SK-N-SH (cell line): ENCODE data around the gene ELP4. TPM values are rescaled to one million over a fixed set of nuclear protein-coding genes. Genes with fewer than 3 reads are reported as not detected.
"Not testable (repeated sequence)": the region's sequence is repeated elsewhere in the genome, so short reads cannot be mapped to it uniquely, and the experiment has no call there.

Experiments
- CTCF ChIA-PET: fragments of 300-600, 350-600 bp; formaldehyde crosslinking; extraction: SDS; loops from one replicate; lab custom pipeline; 2021; lab: Yijun Ruan, JAX
- POLR2A ChIA-PET: fragments of 350-600 bp; sonication (Branson Sonifier 250); formaldehyde crosslinking; extraction: SDS; loops from one replicate; lab custom pipeline; 2020; ENCODE audit warnings: antibody characterized with exemption, inconsistent platforms; lab: Yijun Ruan, JAX
- DNase-seq: peaks from one replicate; pipeline ENCODE4 v3.0.0; 2012
- H2AFZ ChIP-seq: fragments of 200-600 bp; sonication (generic); 2 replicates; pipeline ENCODE4 v1.8.1; 2016; ENCODE audit warnings: antibody characterized with exemption, mild to moderate bottlenecking, low read depth
- H3F3A ChIP-seq: fragments of 200-600 bp; sonication (generic); replicated peaks from 2 replicates; pipeline ENCODE3; 2016; ENCODE audit warnings: antibody characterized with exemption, mild to moderate bottlenecking; ENCODE audit not compliant: insufficient read depth
- H3K27ac ChIP-seq, 2 experiments: fragments of 200-500 bp in 1 of 2; fragments of 200-600 bp in 1 of 2; sonication (Bioruptor generic) in 1 of 2; sonication (generic), shearing (Covaris generic) in 1 of 2; 2 replicates each; pipeline versions ENCODE4 v1.5.1 to v1.6.1; 2014 to 2016; ENCODE audit warnings: low read depth in 2 of 2, inconsistent platforms in 1 of 2, low read length in 1 of 2, mild to moderate bottlenecking in 1 of 2, mixed read lengths in 1 of 2
- H3K27me3 ChIP-seq: fragments of 200-600 bp; sonication (generic), shearing (Covaris generic); 2 replicates; pipeline ENCODE4 v1.6.1; 2016; ENCODE audit warnings: mixed run types; ENCODE audit not compliant: insufficient read depth
- H3K36me3 ChIP-seq, 2 experiments: fragments of 200-500 bp in 1 of 2; fragments of 200-600 bp in 1 of 2; sonication (Bioruptor generic) in 1 of 2; sonication (generic) in 1 of 2; replicated peaks in 1 of 2; 2 replicates each; pipeline versions ENCODE3 to v1.5.1; 2014 to 2016; ENCODE audit warnings: low read length in 1 of 2, mild to moderate bottlenecking in 1 of 2; ENCODE audit not compliant: insufficient read depth in 2 of 2, control insufficient read depth in 1 of 2
- H3K4me1 ChIP-seq, 2 experiments: fragments of 200-500 bp in 1 of 2; fragments of 200-600 bp in 1 of 2; sonication (Bioruptor generic) in 1 of 2; sonication (generic), shearing (Covaris generic) in 1 of 2; 2 replicates each; pipeline versions ENCODE4 v1.5.1 to v1.6.1; 2014 to 2016; ENCODE audit warnings: low read depth in 1 of 2, low read length in 1 of 2, mixed run types in 1 of 2; ENCODE audit not compliant: insufficient read depth in 2 of 2, control insufficient read depth in 1 of 2
- H3K4me2 ChIP-seq: fragments of 200-600 bp; sonication (generic), shearing (Covaris generic); 2 replicates; pipeline ENCODE4 v1.6.1; 2017; ENCODE audit warnings: mixed run types
- H3K4me3 ChIP-seq, 2 experiments: fragments of 200-500 bp in 1 of 2; fragments of 200-600 bp in 1 of 2; sonication (Bioruptor generic) in 1 of 2; sonication (generic), shearing (Covaris generic) in 1 of 2; 2 replicates each; pipeline versions ENCODE4 v1.5.1 to v1.8.1; 2014 to 2016; ENCODE audit warnings: low read depth in 2 of 2, inconsistent platforms in 1 of 2, low read length in 1 of 2, mild to moderate bottlenecking in 1 of 2, mixed read lengths in 1 of 2, moderate library complexity in 1 of 2
- H3K79me2 ChIP-seq: fragments of 200-600 bp; sonication (generic); 2 replicates; pipeline ENCODE4 v1.8.1; 2017; ENCODE audit warnings: mild to moderate bottlenecking; ENCODE audit not compliant: insufficient read depth
- H3K9ac ChIP-seq: fragments of 200-600 bp; sonication (generic); 2 replicates; pipeline ENCODE4 v1.6.1; 2017; ENCODE audit warnings: mixed run types
- H3K9me2 ChIP-seq: fragments of 200-600 bp; sonication (generic); 2 replicates; pipeline ENCODE4 v1.6.1; 2017; ENCODE audit warnings: mixed run types
- H3K9me3 ChIP-seq: fragments of 200-600 bp; sonication (generic); 2 replicates; pipeline ENCODE4 v1.6.1; 2017; ENCODE audit warnings: mixed run types, mild to moderate bottlenecking, moderate library complexity
- H4K20me1 ChIP-seq: fragments of 200-600 bp; sonication (generic); 2 replicates; pipeline ENCODE4 v1.6.1; 2017; ENCODE audit warnings: mild to moderate bottlenecking, mixed run types; ENCODE audit not compliant: insufficient read depth
- CHD2 ChIP-seq: fragments of 150-350 bp; IDR thresholded peaks from 2 replicates; pipeline ENCODE4 v1.6.1; 2018; ENCODE audit warnings: low read length; ENCODE audit not compliant: partially characterized antibody
- ELF1 ChIP-seq: IDR thresholded peaks from 2 replicates; pipeline ENCODE4 v1.4.0; 2012
- FOXJ3 ChIP-seq: sonication (generic); formaldehyde crosslinking; IDR thresholded peaks from 2 replicates; pipeline ENCODE4 v1.5.1; 2020; ENCODE audit warnings: mild to moderate bottlenecking, missing genetic modification reagents
- MAX ChIP-seq: IDR thresholded peaks from 2 replicates; pipeline ENCODE4 v1.4.0; 2012; ENCODE audit warnings: low read depth
- POLR2AphosphoS5 ChIP-seq: IDR thresholded peaks from 2 replicates; pipeline ENCODE4 v1.6.1; 2012; ENCODE audit warnings: low read depth, low read length
- REST ChIP-seq: IDR thresholded peaks from 2 replicates; pipeline ENCODE4 v1.6.1; 2012; ENCODE audit warnings: mild to moderate bottlenecking, low read depth, low read length, moderate library complexity
- YY1 ChIP-seq: IDR thresholded peaks from 2 replicates; pipeline ENCODE4 v1.4.0; 2012; ENCODE audit warnings: low read depth, mild to moderate bottlenecking
- WGBS: methylation state at CpG from one replicate; pipeline ENCODE4 v1.1.6; 2017; ENCODE audit warnings: low lambda C conversion rate; 5-methylcytosine and 5-hydroxymethylcytosine counted together
- polyA plus RNA-seq, 3 experiments: library from polyadenylated mRNA; depleted of rRNA; stranded (reverse); fragments of >200 nt; gene quantifications; 2 replicates each; pipeline ENCODE4 v1.2.3, GENCODE V29; 2012
- TF ChIP-seq, protein P1 (sequence below): fragments of 150-350 bp; IDR thresholded peaks from 2 replicates; pipeline ENCODE4 v1.6.1; 2016; ENCODE audit warnings: mild to moderate bottlenecking, low read depth, low read length
- TF ChIP-seq, protein P2 (sequence below): fragments of 150-350 bp; IDR thresholded peaks from 2 replicates; pipeline ENCODE4 v1.6.1; 2017; ENCODE audit warnings: antibody characterized with exemption, low read length, low read depth, borderline replicate concordance
- TF ChIP-seq, protein P3 (sequence below): IDR thresholded peaks from 2 replicates; pipeline ENCODE4 v1.4.0; 2012; ENCODE audit warnings: low read depth, borderline replicate concordance

The ELP4 gene
- polyA plus RNA-seq, 1 of the 3 experiments (the other 2 are of a cell fraction), result 7.0 TPM

GRCh38 chr11:31493762-31494161 is 15.8 kb upstream of the ELP4 start:
- H3K4me1 ChIP-seq, H3F3A ChIP-seq, H3K9me3 ChIP-seq, H3K9ac ChIP-seq, H3K4me3 ChIP-seq, DNase-seq, H2AFZ ChIP-seq, H3K27me3 ChIP-seq, CTCF ChIA-PET, H3K27ac ChIP-seq, H3K36me3 ChIP-seq, H4K20me1 ChIP-seq, POLR2A ChIA-PET, H3K9me2 ChIP-seq, H3K4me2 ChIP-seq: not testable (repeated sequence)
- H3K79me2 ChIP-seq, result peaks cover 20% of the 10 kb centered on the region
- 84% methylated on average over 4 of the region's 4 CpGs for WGBS

DNA sequence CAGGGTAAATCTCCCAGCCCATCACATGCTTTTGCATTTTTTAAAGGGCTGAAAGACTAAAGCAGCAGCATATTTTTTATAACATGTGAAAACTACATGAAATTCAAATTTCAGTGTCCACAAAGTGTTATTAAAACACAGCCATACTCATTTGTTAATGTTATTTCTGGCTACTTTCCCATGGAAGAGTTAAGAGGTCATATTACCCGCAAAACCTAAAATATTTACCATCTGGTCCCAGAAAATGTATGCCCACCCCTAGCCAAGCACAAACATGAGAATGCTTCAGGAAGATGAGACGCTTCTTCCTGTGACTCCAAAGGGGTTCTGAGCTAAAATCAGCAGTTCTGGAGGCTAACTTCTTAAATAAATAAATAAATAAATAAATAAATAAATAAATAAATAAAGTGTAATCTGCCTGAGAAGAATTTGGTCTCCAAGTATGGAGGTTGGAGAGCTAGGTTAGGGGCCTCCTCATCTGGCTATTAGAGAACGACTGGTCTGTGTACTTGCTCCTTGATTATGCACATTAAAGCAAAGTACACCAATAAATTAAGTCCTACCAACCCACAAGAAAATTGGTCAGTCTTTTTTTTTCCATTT is 9.9 kb upstream of the ELP4 start:
- H3K9me2 ChIP-seq, result no peaks in the 10 kb centered on the region
- H3K9ac ChIP-seq, result no peak overlapping the region
- no peaks in the 10 kb centered on the region for H3F3A ChIP-seq
- H3K4me3 ChIP-seq, result no peak overlapping the region
- peaks cover 10 to 15% of the 10 kb centered on the region in 2 experiments for H3K36me3 ChIP-seq
- 94% methylated on average over 3 of the region's 3 CpGs for WGBS
- DNase-seq, result no peak
- no peaks in the 10 kb centered on the region for H3K27me3 ChIP-seq
- ChIA-PET POLR2A (no interaction called here), CTCF (no interaction called here)
- H3K79me2 ChIP-seq, result peaks cover 54% of the 10 kb centered on the region
- no peaks in the 10 kb centered on the region for H4K20me1 ChIP-seq
- H3K27ac ChIP-seq, result no peak overlapping the region
- H3K9me3 ChIP-seq, result no peaks in the 10 kb centered on the region
- no peak overlapping the region for H3K4me2 ChIP-seq
- no peak overlapping the region for H2AFZ ChIP-seq
- peaks cover 0 to 4% of the 10 kb centered on the region in 2 experiments; a peak in 1 of 4 replicates for H3K4me1 ChIP-seq
- TF ChIP-seq CHD2, result no peak
- no peak for TF ChIP-seq MAX
- TF ChIP-seq YY1, result no peak

- Histone ChIP-seq H3K4me2 (no peak overlapping the region), H3K27ac (no peak overlapping the region), H3K36me3 (peaks cover 14 to 18% of the 10 kb centered on the region in 2 experiments), H3K4me1 (peaks cover 0 to 4% of the 10 kb centered on the region in 2 experiments; a peak in 1 of 4 replicates), H2AFZ (no peak overlapping the region), H3K9ac (no peak overlapping the region), H3K79me2 (peaks cover 50% of the 10 kb centered on the region), H3F3A (no peaks in the 10 kb centered on the region), H3K4me3 (no peak overlapping the region), H3K27me3 (no peaks in the 10 kb centered on the region), H4K20me1 (no peaks in the 10 kb centered on the region), H3K9me2 (no peaks in the 10 kb centered on the region), H3K9me3 (no peaks in the 10 kb centered on the region)
- ChIA-PET POLR2A (no interaction called here), CTCF (no interaction called here)
- no peak for DNase-seq
- 98% methylated on average over 2 of the region's 2 CpGs for WGBS
- TF ChIP-seq, protein P1, sequence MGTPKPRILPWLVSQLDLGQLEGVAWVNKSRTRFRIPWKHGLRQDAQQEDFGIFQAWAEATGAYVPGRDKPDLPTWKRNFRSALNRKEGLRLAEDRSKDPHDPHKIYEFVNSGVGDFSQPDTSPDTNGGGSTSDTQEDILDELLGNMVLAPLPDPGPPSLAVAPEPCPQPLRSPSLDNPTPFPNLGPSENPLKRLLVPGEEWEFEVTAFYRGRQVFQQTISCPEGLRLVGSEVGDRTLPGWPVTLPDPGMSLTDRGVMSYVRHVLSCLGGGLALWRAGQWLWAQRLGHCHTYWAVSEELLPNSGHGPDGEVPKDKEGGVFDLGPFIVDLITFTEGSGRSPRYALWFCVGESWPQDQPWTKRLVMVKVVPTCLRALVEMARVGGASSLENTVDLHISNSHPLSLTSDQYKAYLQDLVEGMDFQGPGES, result no peak
- TF ChIP-seq REST, result no peak
- TF ChIP-seq POLR2AphosphoS5, result no peak
- no peak for TF ChIP-seq FOXJ3 (CRISPR knock-in tag)
- no peak for TF ChIP-seq ELF1
- TF ChIP-seq, protein P2, sequence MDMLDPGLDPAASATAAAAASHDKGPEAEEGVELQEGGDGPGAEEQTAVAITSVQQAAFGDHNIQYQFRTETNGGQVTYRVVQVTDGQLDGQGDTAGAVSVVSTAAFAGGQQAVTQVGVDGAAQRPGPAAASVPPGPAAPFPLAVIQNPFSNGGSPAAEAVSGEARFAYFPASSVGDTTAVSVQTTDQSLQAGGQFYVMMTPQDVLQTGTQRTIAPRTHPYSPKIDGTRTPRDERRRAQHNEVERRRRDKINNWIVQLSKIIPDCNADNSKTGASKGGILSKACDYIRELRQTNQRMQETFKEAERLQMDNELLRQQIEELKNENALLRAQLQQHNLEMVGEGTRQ, result no peak
- TF ChIP-seq, protein P3, sequence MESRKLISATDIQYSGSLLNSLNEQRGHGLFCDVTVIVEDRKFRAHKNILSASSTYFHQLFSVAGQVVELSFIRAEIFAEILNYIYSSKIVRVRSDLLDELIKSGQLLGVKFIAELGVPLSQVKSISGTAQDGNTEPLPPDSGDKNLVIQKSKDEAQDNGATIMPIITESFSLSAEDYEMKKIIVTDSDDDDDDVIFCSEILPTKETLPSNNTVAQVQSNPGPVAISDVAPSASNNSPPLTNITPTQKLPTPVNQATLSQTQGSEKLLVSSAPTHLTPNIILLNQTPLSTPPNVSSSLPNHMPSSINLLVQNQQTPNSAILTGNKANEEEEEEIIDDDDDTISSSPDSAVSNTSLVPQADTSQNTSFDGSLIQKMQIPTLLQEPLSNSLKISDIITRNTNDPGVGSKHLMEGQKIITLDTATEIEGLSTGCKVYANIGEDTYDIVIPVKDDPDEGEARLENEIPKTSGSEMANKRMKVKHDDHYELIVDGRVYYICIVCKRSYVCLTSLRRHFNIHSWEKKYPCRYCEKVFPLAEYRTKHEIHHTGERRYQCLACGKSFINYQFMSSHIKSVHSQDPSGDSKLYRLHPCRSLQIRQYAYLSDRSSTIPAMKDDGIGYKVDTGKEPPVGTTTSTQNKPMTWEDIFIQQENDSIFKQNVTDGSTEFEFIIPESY, result no peak
Measured at GRCh38 chr11:31500560-31500959, 9.0 kb upstream of the ELP4 start.
